CD14-positive monocyte (primary cell): ENCODE measurements around the gene EML1. TPM values are rescaled to one million over a fixed set of nuclear protein-coding genes. Genes with fewer than 3 reads are reported as not detected.

Source experiments
- DNase-seq, 3 donors: peaks; one replicate each; pipeline ENCODE4 v3.0.0-alpha.2; 2011 to 2022
- H2AFZ ChIP-seq: 2 replicates; pipeline ENCODE4 v1.6.0; 2012; ENCODE audit warnings: mild to moderate bottlenecking, low read depth, low read length, inconsistent platforms; ENCODE audit not compliant: insufficient read depth, poor library complexity, severe bottlenecking
- H3K27ac ChIP-seq, 2 donors: 1 replicate in 1 of 2; 2 replicates in 1 of 2; pipeline ENCODE4 v1.5.1; 2012 to 2013; ENCODE audit warnings: low read length in 2 of 2, control low read depth in 1 of 2, inconsistent platforms in 1 of 2, low read depth in 1 of 2, mild to moderate bottlenecking in 1 of 2
- H3K27me3 ChIP-seq, 2 donors: one replicate each; pipeline versions ENCODE4 v1.6.0 to v1.6.1; 2011 to 2013; ENCODE audit warnings: low read length in 2 of 2; ENCODE audit not compliant: control insufficient read depth in 2 of 2, insufficient read depth in 2 of 2
- H3K36me3 ChIP-seq, 2 donors: replicated peaks in 1 of 2; 1 replicate in 1 of 2; 2 replicates in 1 of 2; pipeline versions ENCODE4 v1.5.1 to v1.6.1; 2012 to 2013; ENCODE audit warnings: low read length in 2 of 2, control low read depth in 1 of 2, inconsistent platforms in 1 of 2, mild to moderate bottlenecking in 1 of 2; ENCODE audit not compliant: insufficient read depth in 2 of 2, control insufficient read depth in 1 of 2
- H3K4me1 ChIP-seq, 2 donors: 1 replicate in 1 of 2; 2 replicates in 1 of 2; pipeline versions ENCODE4 v1.5.1 to v1.6.1; 2012 to 2013; ENCODE audit warnings: low read length in 2 of 2, control low read depth in 1 of 2, inconsistent platforms in 1 of 2, mild to moderate bottlenecking in 1 of 2, moderate library complexity in 1 of 2; ENCODE audit not compliant: insufficient read depth in 2 of 2, control insufficient read depth in 1 of 2
- H3K4me2 ChIP-seq: replicated peaks from 2 replicates; pipeline ENCODE3; 2012; ENCODE audit warnings: low read length, moderate library complexity, mild to moderate bottlenecking; ENCODE audit not compliant: poor library complexity, severe bottlenecking; ENCODE audit errors: extremely low read depth
- H3K4me3 ChIP-seq, 3 experiments: fragments of 200-600 bp in 1 of 3; sonication (generic) in 1 of 3; replicated peaks in 1 of 3; 1 replicate in 2 of 3; 2 replicates in 1 of 3; pipeline ENCODE4 v1.5.1; 2011 to 2013; ENCODE audit warnings: low read length in 3 of 3, mild to moderate bottlenecking in 3 of 3, control low read depth in 2 of 3, low read depth in 2 of 3, inconsistent platforms in 1 of 3, moderate library complexity in 1 of 3
- H3K79me2 ChIP-seq: 2 replicates; pipeline ENCODE4 v1.6.0; 2012; ENCODE audit warnings: mild to moderate bottlenecking, control low read depth, inconsistent platforms, low read length, moderate library complexity; ENCODE audit not compliant: insufficient read depth
- H3K9ac ChIP-seq: 2 replicates; pipeline ENCODE4 v1.6.0; 2017; ENCODE audit warnings: low read length, mild to moderate bottlenecking; ENCODE audit not compliant: insufficient read depth, poor library complexity, severe bottlenecking
- H3K9me3 ChIP-seq, 2 donors: replicated peaks in 1 of 2; 1 replicate in 1 of 2; 2 replicates in 1 of 2; pipeline versions ENCODE4 v1.5.1 to v1.6.1; 2012 to 2013; ENCODE audit warnings: low read length in 2 of 2, control low read depth in 1 of 2; ENCODE audit not compliant: control insufficient read depth in 1 of 2, insufficient read depth in 1 of 2
- H4K20me1 ChIP-seq: 2 replicates; pipeline ENCODE4 v1.6.0; 2012; ENCODE audit warnings: mild to moderate bottlenecking, low read length, control low read depth, moderate library complexity; ENCODE audit not compliant: insufficient read depth
- H3K27ac Mint-ChIP-seq, 7 donors: one replicate each; pipeline ENCODE4 v1.8.0; 2020; ENCODE audit warnings: mild to moderate bottlenecking in 7 of 7, mixed read lengths in 7 of 7, moderate library complexity in 6 of 7, inconsistent platforms in 2 of 7
- H3K27me3 Mint-ChIP-seq, 3 donors: one replicate each; pipeline ENCODE4 v1.8.0; 2021 to 2022; ENCODE audit warnings: low read depth in 3 of 3, mild to moderate bottlenecking in 3 of 3, mixed read lengths in 3 of 3, moderate library complexity in 3 of 3, inconsistent platforms in 1 of 3
- H3K36me3 Mint-ChIP-seq, 2 donors: one replicate each; pipeline ENCODE4 v1.8.0; 2020; ENCODE audit warnings: mixed read lengths in 2 of 2, inconsistent platforms in 1 of 2, mild to moderate bottlenecking in 1 of 2
- H3K4me1 Mint-ChIP-seq: one replicate; pipeline ENCODE4 v1.8.0; 2020; ENCODE audit warnings: mild to moderate bottlenecking, mixed read lengths
- H3K4me3 Mint-ChIP-seq, 2 donors: one replicate each; pipeline ENCODE4 v1.8.0; 2020; ENCODE audit warnings: mild to moderate bottlenecking in 2 of 2, mixed read lengths in 2 of 2, moderate library complexity in 1 of 2
- H3K9me3 Mint-ChIP-seq, 7 donors: one replicate each; pipeline ENCODE4 v1.8.0; 2020 to 2022; ENCODE audit warnings: mixed read lengths in 7 of 7, mild to moderate bottlenecking in 6 of 7, moderate library complexity in 6 of 7, inconsistent platforms in 2 of 7
- WGBS: methylation state at CpG from one replicate; pipeline ENCODE4 v1.1.5; 2013; ENCODE audit warnings: missing lambda C conversion rate; ENCODE audit not compliant: insufficient coverage; 5-methylcytosine and 5-hydroxymethylcytosine counted together
- intact Hi-C, 2 donors: fragments of 100-400 bp; cut with micrococcal nuclease; formaldehyde crosslinking; loops; one replicate each; pipeline versions ENCODE4 v1.15.0 to v1.15.1; 2023
- polyA plus RNA-seq, 3 donors: library from polyadenylated mRNA; depleted of rRNA in 1 of 3; unstranded in 2 of 3; stranded (reverse) in 1 of 3; fragments of 300-500 nt in 2 of 3; fragments of >200 nt in 1 of 3; fragmentation: Illumina TruSeq in 2 of 3; gene quantifications; 1 replicate in 2 of 3; 2 replicates in 1 of 3; pipeline ENCODE4 v1.2.3, GENCODE V29; 2012 to 2021
- TF ChIP-seq, protein P1 (sequence below): fragments of 200-600 bp; IDR thresholded peaks from one replicate; pipeline ENCODE4 v1.8.0; 2022; ENCODE audit warnings: antibody characterized with exemption, mild to moderate bottlenecking

The EML1 gene
- polyA plus RNA-seq, 3 donors: not detected

DNA sequence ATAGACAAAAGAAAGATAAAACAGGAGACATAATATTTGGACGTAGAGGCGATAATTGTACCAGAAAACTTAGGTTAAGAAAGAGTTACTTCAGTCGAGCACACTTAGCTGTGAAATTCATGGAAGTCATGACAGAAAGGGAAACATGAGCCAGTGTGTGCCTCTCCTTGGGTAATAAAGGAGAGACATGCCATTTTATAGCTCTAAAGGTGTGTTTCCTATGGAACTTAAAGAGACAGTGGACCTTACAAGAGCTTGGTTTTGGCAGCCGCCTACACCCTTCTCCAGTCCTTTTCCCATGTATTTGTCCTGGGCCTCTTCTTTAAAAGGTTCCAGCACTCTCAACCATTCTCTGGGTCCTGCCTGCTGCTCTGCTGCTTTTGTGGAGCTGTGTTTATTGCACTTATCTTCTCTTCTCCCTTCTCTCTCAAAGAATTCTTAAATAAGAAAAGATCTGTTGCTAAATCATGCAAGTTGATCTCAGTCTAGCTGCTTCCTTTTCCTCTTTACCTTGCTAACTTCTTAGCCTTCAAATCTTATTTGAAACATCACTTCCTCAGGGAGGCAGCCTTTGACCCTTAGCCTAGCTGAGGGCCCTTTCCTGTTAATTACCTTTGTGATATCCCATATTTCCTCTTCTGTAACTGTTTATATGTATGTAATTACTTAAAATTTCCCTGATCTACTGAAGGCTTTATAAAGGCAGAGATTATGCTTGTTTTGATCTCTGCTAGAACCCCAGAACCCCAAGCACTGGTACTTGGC lies 190.2 kb downstream of the EML1 start:
- no peak overlapping the region for H3K9ac ChIP-seq
- Mint-ChIP-seq H3K36me3 (no peaks in the 10 kb centered on the region), H3K27ac (no peak overlapping the region), H3K4me1 (peaks cover 13% of the 10 kb centered on the region), H3K4me3 (no peak overlapping the region), H3K9me3 (peaks cover 0 to 3% (median 0%) of the 10 kb centered on the region in 7 donors), H3K27me3 (peaks cover 0 to 2% (median 0%) of the 10 kb centered on the region in 3 donors)
- H3K4me1 ChIP-seq: peaks cover 0 to 7% of the 10 kb centered on the region in 2 donors
- H3K4me2 ChIP-seq: no peak overlapping the region
- H2AFZ ChIP-seq: no peak overlapping the region
- DNase-seq: no peak
- 100% methylated on average over 4 of the region's 4 CpGs for WGBS
- TF ChIP-seq, protein P1, sequence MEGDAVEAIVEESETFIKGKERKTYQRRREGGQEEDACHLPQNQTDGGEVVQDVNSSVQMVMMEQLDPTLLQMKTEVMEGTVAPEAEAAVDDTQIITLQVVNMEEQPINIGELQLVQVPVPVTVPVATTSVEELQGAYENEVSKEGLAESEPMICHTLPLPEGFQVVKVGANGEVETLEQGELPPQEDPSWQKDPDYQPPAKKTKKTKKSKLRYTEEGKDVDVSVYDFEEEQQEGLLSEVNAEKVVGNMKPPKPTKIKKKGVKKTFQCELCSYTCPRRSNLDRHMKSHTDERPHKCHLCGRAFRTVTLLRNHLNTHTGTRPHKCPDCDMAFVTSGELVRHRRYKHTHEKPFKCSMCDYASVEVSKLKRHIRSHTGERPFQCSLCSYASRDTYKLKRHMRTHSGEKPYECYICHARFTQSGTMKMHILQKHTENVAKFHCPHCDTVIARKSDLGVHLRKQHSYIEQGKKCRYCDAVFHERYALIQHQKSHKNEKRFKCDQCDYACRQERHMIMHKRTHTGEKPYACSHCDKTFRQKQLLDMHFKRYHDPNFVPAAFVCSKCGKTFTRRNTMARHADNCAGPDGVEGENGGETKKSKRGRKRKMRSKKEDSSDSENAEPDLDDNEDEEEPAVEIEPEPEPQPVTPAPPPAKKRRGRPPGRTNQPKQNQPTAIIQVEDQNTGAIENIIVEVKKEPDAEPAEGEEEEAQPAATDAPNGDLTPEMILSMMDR: no peak
- no peaks in the 10 kb centered on the region for H3K27me3 ChIP-seq
- intact Hi-C loops: loop anchor here (2.0 to 5.0 kb wide), 4 partner anchors 124 to 209 kb away; no protein-coding TSS in a partner anchor
- no peak overlapping the region for H3K4me3 ChIP-seq
- no peaks in the 10 kb centered on the region for H3K36me3 ChIP-seq
- no peaks in the 10 kb centered on the region for H3K79me2 ChIP-seq
- no peaks in the 10 kb centered on the region for H3K9me3 ChIP-seq
- no peaks in the 10 kb centered on the region for H4K20me1 ChIP-seq
- H3K27ac ChIP-seq: no peak overlapping the region

- TF ChIP-seq, protein P1: no peak
- no peak overlapping the region for H3K4me3 Mint-ChIP-seq
- intact Hi-C loops: loop anchor here in 1 of 2 donors (5.0 kb wide), 2 partner anchors 123 to 208 kb away; no protein-coding TSS in a partner anchor
- Histone ChIP-seq H3K27ac (no peak overlapping the region), H3K9me3 (no peaks in the 10 kb centered on the region), H3K4me1 (peaks cover 0 to 7% of the 10 kb centered on the region in 2 donors), H3K79me2 (no peaks in the 10 kb centered on the region), H3K4me2 (no peak overlapping the region), H3K36me3 (no peaks in the 10 kb centered on the region), H3K4me3 (no peak overlapping the region), H4K20me1 (no peaks in the 10 kb centered on the region), H3K9ac (no peak overlapping the region), H3K27me3 (no peaks in the 10 kb centered on the region), H2AFZ (no peak overlapping the region)
- peaks cover 13% of the 10 kb centered on the region for H3K4me1 Mint-ChIP-seq
- no peak overlapping the region for H3K27ac Mint-ChIP-seq
- H3K36me3 Mint-ChIP-seq: no peaks in the 10 kb centered on the region
- DNase-seq: no peak
- H3K27me3 Mint-ChIP-seq: peaks cover 0 to 2% (median 1%) of the 10 kb centered on the region in 3 donors
- 94% methylated on average over 2 of the region's 3 CpGs for WGBS
- H3K9me3 Mint-ChIP-seq: peaks cover 0 to 3% (median 0%) of the 10 kb centered on the region in 7 donors
Observed at GRCh38 chr14:99984036-99984435, 190.8 kb downstream of the EML1 start.
